RWPE2 (cell line): ENCODE data around the gene GALC.

ENCODE experiments used
- ATAC-seq: fragments of 200-7000 bp; cut with Tn5 transposase; 3 replicates; pipeline ENCODE4 v1.9.1; 2021; ENCODE audit warnings: low read depth
- DNase-seq: peaks from one replicate; pipeline ENCODE4 v3.0.0-alpha.2; 2020; ENCODE audit warnings: low spot score
- H3K27ac ChIP-seq: fragments of 450-650 bp; 2 replicates; pipeline ENCODE4 v1.5.1; 2017; ENCODE audit warnings: mild to moderate bottlenecking; ENCODE audit not compliant: poor library complexity, severe bottlenecking
- H3K27me3 ChIP-seq: fragments of 250-450 bp; sonication (Bioruptor Pico); 2 replicates; pipeline ENCODE4 v1.5.1; 2021; ENCODE audit warnings: mild to moderate bottlenecking, moderate library complexity; ENCODE audit not compliant: insufficient read depth, poor library complexity, severe bottlenecking
- H3K36me3 ChIP-seq: fragments of 250-450 bp; sonication (Bioruptor Pico); 2 replicates; pipeline ENCODE4 v1.5.1; 2020; ENCODE audit warnings: low read depth, mild to moderate bottlenecking, moderate library complexity
- H3K4me1 ChIP-seq: fragments of 250-450 bp; sonication (Bioruptor Pico); 2 replicates; pipeline ENCODE4 v1.5.1; 2021; ENCODE audit warnings: mild to moderate bottlenecking, moderate library complexity; ENCODE audit not compliant: insufficient read depth, poor library complexity, severe bottlenecking
- H3K4me3 ChIP-seq: fragments of 250-450 bp; sonication (Bioruptor Pico); 2 replicates; pipeline ENCODE4 v1.5.1; 2021; ENCODE audit warnings: mild to moderate bottlenecking, moderate library complexity; ENCODE audit not compliant: severe bottlenecking
- H3K9me3 ChIP-seq: fragments of 250-450 bp; sonication (Bioruptor Pico); 2 replicates; pipeline ENCODE4 v1.5.1; 2021; ENCODE audit warnings: mild to moderate bottlenecking, moderate library complexity; ENCODE audit not compliant: severe bottlenecking
- TF ChIP-seq, protein P1 (sequence below): fragments of 450-650 bp; IDR thresholded peaks from one replicate; pipeline ENCODE4 v1.5.1; 2017; ENCODE audit warnings: mild to moderate bottlenecking, moderate library complexity; ENCODE audit not compliant: poor library complexity, severe bottlenecking

The GALC gene

GRCh38 chr14:87971010-87971409 is 22.0 kb downstream of the GALC start:
- TF ChIP-seq, protein P1, sequence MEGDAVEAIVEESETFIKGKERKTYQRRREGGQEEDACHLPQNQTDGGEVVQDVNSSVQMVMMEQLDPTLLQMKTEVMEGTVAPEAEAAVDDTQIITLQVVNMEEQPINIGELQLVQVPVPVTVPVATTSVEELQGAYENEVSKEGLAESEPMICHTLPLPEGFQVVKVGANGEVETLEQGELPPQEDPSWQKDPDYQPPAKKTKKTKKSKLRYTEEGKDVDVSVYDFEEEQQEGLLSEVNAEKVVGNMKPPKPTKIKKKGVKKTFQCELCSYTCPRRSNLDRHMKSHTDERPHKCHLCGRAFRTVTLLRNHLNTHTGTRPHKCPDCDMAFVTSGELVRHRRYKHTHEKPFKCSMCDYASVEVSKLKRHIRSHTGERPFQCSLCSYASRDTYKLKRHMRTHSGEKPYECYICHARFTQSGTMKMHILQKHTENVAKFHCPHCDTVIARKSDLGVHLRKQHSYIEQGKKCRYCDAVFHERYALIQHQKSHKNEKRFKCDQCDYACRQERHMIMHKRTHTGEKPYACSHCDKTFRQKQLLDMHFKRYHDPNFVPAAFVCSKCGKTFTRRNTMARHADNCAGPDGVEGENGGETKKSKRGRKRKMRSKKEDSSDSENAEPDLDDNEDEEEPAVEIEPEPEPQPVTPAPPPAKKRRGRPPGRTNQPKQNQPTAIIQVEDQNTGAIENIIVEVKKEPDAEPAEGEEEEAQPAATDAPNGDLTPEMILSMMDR, result no peak
- Histone ChIP-seq H3K9me3 (no peaks in the 10 kb centered on the region), H3K4me1 (no peaks in the 10 kb centered on the region), H3K36me3 (no peaks in the 10 kb centered on the region), H3K4me3 (no peak overlapping the region), H3K27me3 (no peaks in the 10 kb centered on the region), H3K27ac (no peak overlapping the region)
- DNase-seq (no peak), ATAC-seq (no peak)

DNA sequence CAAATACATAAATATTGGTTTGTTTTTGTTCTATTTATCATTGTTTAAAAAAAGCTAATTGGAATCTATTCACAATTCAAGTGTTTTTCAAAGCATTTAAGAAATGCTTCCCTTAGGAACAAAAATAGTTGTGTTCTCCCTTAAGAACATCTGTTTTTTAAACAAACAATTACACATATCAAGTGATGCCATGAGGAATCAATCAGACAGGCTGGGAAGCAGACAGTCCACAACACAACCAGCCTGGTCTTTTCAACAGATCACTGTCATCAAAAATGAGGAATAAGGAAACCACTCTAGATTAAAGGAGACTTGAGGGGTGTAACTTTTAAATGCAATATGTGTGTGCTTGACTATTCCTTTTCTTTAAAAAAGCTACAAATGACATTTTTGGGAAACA is 25.5 kb downstream of the GALC start:
- DNase-seq (no peak), ATAC-seq (no peak)
- no peaks in the 10 kb centered on the region for H3K4me1 ChIP-seq
- H3K4me3 ChIP-seq, result no peak overlapping the region
- H3K9me3 ChIP-seq, result no peaks in the 10 kb centered on the region
- H3K36me3 ChIP-seq, result no peaks in the 10 kb centered on the region
- TF ChIP-seq, protein P1, result no peak
- H3K27me3 ChIP-seq, result no peaks in the 10 kb centered on the region
- H3K27ac ChIP-seq, result no peak overlapping the region

- no peak overlapping the region for H3K4me3 ChIP-seq
- ATAC-seq, result peak; percentile 88
- no peak for DNase-seq
- no peaks in the 10 kb centered on the region for H3K9me3 ChIP-seq
- no peak overlapping the region for H3K27ac ChIP-seq
- no peaks in the 10 kb centered on the region for H3K4me1 ChIP-seq
- TF ChIP-seq, protein P1, result no peak
- no peaks in the 10 kb centered on the region for H3K27me3 ChIP-seq
- no peaks in the 10 kb centered on the region for H3K36me3 ChIP-seq
These were observed 26.2 kb downstream of the GALC start for GRCh38 chr14:87966816-87967215.

DNA sequence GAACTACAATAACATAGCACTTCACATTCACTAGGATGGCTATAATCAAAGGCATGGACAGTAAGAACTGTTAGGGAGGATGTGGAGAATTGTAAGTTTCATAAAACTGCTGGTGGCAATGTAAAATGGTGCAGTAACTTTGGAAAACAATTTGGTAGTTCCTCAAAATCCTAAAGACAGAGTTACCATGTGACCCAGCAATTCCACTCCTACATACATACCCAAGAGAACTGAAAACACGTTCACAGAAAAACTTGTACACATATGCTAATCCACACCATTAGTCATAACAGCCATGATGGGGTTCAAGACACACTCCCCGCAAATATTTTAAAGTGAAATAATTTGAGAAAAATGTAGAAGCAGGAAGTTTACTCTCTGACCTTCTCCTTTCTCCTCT is 31.7 kb downstream of the GALC start:
- Histone ChIP-seq H3K36me3 (no peaks in the 10 kb centered on the region), H3K4me3 (no peak overlapping the region), H3K4me1 (no peaks in the 10 kb centered on the region), H3K27me3 (no peaks in the 10 kb centered on the region), H3K9me3 (no peaks in the 10 kb centered on the region), H3K27ac (no peak overlapping the region)
- no peak for DNase-seq
- TF ChIP-seq, protein P1, result no peak
- no peak for ATAC-seq

GRCh38 chr14:87960013-87960787 is 32.8 kb downstream of the GALC start:
- Histone ChIP-seq H3K27ac (no peak overlapping the region), H3K27me3 (no peaks in the 10 kb centered on the region), H3K4me1 (no peaks in the 10 kb centered on the region), H3K9me3 (no peaks in the 10 kb centered on the region), H3K4me3 (no peak overlapping the region), H3K36me3 (no peaks in the 10 kb centered on the region)
- no peak for DNase-seq
- ATAC-seq, result no peak
- TF ChIP-seq, protein P1, result no peak
